ENCODE measurements around the gene GNB3.

Gene GNB3

DNA sequence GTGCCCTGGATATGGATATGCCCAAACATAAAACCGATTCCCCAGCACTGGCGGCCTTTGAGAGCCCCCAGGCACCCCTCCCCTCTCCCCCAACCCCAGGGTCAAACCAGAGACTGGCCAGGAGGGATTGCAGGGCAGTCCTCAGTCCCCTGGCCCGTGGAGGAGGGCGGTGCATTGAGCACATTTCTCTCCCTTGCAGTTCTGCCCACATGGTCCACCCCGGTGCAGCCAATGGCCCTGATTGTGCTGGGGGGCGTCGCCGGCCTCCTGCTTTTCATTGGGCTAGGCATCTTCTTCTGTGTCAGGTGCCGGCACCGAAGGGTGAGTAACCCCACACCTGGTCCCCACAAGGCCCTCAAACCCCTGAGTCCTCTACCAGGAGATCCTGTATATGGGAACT is 22.5 kb upstream of the GNB3 start:
- no peak for DNase-seq (ENCODE audit: low read depth)
- TF ChIP-seq, protein P1, sequence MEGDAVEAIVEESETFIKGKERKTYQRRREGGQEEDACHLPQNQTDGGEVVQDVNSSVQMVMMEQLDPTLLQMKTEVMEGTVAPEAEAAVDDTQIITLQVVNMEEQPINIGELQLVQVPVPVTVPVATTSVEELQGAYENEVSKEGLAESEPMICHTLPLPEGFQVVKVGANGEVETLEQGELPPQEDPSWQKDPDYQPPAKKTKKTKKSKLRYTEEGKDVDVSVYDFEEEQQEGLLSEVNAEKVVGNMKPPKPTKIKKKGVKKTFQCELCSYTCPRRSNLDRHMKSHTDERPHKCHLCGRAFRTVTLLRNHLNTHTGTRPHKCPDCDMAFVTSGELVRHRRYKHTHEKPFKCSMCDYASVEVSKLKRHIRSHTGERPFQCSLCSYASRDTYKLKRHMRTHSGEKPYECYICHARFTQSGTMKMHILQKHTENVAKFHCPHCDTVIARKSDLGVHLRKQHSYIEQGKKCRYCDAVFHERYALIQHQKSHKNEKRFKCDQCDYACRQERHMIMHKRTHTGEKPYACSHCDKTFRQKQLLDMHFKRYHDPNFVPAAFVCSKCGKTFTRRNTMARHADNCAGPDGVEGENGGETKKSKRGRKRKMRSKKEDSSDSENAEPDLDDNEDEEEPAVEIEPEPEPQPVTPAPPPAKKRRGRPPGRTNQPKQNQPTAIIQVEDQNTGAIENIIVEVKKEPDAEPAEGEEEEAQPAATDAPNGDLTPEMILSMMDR (IDR thresholded peaks at IDR 0.05; ENCODE audit: control insufficient read depth, extremely low read depth, insufficient read depth), result no peak
- H3K4me3 ChIP-seq (ENCODE audit: low read depth, low read length), result no peak overlapping the region

DNA sequence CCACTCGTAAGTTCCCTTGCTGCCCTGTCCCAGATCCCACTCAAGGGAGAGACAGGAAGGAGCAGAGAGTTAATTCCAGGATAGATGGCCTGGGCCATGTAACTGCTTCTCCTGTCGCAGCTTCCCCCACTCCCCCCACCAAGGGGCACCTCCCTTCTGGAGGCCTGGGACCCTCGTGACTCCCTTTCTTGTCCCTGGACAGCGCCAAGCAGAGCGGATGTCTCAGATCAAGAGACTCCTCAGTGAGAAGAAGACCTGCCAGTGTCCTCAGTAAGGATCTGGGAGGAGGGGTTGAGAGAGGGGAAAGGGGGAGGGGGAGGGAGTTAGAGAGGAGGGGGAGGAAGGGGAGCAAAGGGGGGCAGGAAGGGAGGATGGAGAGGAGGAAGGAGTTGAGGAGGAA is 22.1 kb upstream of the GNB3 start:
- TF ChIP-seq, protein P1 (IDR thresholded peaks at IDR 0.05; ENCODE audit: control insufficient read depth, extremely low read depth, insufficient read depth), result no peak
- no peak for DNase-seq (ENCODE audit: low read depth)
- no peak overlapping the region for H3K4me3 ChIP-seq (ENCODE audit: low read depth, low read length)

DNA sequence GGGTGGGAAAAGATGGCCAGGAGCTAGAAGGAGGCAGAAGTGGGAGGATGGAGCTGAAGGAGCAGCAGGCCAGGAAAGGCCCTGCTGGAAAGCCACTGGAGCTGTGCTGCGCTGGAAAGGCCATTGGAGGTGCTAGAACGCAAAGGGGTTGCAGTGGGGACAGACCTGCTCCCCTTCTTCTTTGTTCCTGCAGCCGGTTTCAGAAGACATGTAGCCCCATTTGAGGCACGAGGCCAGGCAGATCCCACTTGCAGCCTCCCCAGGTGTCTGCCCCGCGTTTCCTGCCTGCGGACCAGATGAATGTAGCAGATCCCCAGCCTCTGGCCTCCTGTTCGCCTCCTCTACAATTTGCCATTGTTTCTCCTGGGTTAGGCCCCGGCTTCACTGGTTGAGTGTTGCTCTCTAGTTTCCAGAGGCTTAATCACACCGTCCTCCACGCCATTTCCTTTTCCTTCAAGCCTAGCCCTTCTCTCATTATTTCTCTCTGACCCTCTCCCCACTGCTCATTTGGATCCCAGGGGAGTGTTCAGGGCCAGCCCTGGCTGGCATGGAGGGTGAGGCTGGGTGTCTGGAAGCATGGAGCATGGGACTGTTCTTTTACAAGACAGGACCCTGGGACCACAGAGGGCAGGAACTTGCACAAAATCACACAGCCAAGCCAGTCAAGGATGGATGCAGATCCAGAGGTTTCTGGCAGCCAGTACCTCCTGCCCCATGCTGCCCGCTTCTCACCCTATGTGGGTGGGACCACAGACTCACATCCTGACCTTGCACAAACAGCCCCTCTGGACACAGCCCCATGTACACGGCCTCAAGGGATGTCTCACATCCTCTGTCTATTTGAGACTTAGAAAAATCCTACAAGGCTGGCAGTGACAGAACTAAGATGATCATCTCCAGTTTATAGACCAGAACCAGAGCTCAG is 21.4 kb upstream of the GNB3 start:
- no peak for DNase-seq (ENCODE audit: low read depth)
- TF ChIP-seq, protein P1 (IDR thresholded peaks at IDR 0.05; ENCODE audit: control insufficient read depth, extremely low read depth, insufficient read depth), result no peak

DNA sequence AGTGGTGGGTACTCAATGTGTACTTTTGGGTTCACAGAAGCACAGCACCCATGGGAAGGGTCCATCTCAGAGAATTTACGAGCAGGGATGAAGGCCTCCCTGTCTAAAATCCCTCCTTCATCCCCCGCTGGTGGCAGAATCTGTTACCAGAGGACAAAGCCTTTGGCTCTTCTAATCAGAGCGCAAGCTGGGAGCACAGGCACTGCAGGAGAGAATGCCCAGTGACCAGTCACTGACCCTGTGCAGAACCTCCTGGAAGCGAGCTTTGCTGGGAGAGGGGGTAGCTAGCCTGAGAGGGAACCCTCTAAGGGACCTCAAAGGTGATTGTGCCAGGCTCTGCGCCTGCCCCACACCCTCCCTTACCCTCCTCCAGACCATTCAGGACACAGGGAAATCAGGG is 20.6 kb upstream of the GNB3 start:
- TF ChIP-seq, protein P1 (IDR thresholded peaks at IDR 0.05; ENCODE audit: control insufficient read depth, extremely low read depth, insufficient read depth), result no peak
- no peak overlapping the region for H3K4me3 ChIP-seq (ENCODE audit: low read depth, low read length)
- no peak for DNase-seq (ENCODE audit: low read depth)

More for the DNA sequence above, 21.4 kb upstream of the GNB3 start:
- H3K4me3 ChIP-seq (ENCODE audit: low read depth, low read length), result no peak overlapping the region

DNA sequence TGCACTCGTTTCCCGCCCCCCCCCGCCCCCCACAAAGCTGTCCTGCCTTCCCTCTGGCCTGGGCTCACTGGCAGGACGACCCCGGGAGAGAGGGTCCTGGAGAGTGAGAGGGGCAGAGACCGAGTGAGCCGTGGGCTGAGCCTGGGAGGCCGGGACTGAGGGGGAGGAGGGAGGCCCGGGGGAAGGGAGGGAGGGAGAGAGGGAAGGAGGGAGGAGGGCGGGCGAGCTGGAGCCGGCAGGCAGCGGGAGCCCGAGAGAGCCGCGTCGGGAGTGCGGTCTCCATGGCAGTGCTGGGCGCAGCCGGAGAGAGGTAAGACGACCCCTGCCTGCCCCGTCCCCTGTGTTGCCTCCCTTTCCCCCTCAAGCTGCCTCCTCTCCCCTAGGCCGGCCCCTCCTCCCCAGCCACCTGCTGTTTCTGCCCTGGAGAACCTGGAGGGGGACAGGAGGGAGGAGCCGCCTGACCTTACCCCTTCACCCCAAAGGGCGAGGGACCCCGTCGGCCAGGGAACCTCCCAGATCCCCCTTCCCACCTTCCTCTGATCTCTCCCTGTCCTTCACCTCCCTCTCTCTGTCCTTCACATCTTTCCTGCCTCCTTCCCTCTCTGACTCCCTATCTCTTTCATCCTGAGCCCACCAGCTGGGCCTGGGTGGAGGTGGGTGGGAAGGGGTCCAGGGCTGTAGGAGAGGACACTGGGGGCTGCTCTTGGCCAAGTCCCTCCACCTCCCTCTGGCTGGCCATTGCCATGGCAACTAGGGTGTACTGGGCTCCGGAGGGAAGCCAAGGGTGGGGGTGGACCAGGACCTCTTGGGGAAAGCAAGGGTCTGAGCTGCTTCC is 18.9 kb upstream of the GNB3 start, which contains the start of gene GPR162:
TSS of gene GPR162 (plus strand) at position 231 of the 835 bp plus-strand sequence. CDS start 2,078 bp downstream, outside the sequence.
- DNase-seq (ENCODE audit: low read depth), result no peak
- H3K4me3 ChIP-seq (ENCODE audit: low read depth, low read length), result no peak within 1 kb of the TSS
- TF ChIP-seq, protein P1 (IDR thresholded peaks at IDR 0.05; ENCODE audit: control insufficient read depth, extremely low read depth, insufficient read depth), result no peak

DNA sequence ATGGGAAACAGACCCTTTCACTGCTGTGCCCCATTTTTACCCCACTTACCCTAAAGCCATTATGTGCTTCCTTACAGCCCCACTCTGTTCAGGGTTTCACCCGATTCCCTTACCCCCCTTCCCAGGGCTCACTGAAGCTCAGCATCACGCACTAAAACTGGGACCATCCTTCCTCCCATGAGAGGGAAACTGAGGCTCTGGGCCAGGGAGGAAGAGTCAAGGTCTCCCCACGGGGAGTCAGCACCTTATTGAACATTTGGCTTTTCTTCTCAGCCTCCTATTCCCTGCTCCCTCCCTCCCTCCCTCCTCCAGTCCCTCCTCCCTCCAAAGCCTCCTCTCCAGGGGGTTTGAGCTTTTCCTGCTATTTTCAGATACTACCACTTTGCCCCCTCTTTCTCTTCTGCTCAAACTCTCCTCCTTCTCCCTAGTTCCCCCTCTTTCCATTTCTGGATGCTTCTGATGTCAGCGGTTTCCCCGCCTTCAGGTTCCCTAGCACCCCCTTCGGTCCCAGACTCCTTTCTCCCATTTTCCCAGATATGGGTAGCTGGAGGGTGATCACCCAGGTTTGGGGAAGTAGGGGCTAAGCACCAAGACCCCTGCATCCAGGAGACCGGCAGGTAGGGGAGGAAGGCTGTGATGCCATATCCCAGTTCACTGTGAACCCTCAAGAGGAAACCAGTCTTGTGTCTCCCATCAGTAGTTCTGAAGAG is 18.1 kb upstream of the GNB3 start:
- no peak for DNase-seq (ENCODE audit: low read depth)
- TF ChIP-seq, protein P1 (IDR thresholded peaks at IDR 0.05; ENCODE audit: control insufficient read depth, extremely low read depth, insufficient read depth), result no peak
- H3K4me3 ChIP-seq (ENCODE audit: low read depth, low read length), result no peak overlapping the region
